ENCODE results near the gene RALGAPB. TPM values are rescaled to one million over a fixed set of nuclear protein-coding genes. Genes with fewer than 3 reads are reported as not detected.
A peak's percentile ranks its signal among the peaks of the same experiment; 100 is the strongest.
"Not testable (repeated sequence)": the region's sequence is repeated elsewhere in the genome, so short reads cannot be mapped to it uniquely, and the experiment has no call there.

RALGAPB gene
- total RNA-seq, 1 experiment from 2014 or later: 35.9 TPM

DNA sequence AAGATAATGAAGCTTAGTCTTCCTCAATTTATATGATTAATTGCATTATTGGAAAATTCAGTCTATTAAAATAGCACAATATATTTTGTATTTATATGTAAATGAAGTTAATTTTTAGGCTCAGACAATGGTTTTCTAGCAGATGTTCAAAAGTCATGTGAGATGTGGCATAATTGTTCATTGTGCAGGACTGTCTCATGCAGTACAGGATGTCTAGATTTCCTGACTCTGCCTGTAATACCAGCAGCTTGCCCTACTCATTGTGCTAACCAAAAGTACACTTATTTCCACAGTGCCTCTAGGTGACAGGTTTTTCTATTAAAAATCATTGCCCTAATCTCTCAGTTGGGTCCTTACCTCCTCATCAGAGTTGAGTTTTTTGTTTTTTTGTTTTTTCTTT, 12.4 kb downstream of the RALGAPB start:
- no peak for DNase-seq (ENCODE audit: low read depth)

DNA sequence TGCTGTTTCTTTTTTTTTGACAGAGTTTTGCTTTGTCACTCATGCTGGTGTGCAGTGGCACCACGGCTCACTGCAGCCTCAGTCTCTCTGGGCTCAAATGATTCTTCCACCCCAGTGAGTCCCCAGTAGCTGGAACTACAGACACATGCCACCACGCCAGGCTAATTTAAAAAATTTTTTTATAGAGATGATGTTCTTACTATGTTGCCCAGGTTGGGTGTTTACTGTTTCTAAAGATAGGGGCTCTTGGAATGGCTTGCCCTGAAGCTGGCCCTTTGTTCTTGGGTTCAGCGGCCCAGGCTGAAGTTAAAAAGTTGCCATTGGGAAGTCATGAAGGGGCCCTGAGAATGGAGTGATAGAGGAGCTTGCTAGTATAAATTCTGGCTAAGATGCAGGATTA, 16.5 kb downstream of the RALGAPB start:
- DNase-seq (ENCODE audit: low read depth): no peak

DNA sequence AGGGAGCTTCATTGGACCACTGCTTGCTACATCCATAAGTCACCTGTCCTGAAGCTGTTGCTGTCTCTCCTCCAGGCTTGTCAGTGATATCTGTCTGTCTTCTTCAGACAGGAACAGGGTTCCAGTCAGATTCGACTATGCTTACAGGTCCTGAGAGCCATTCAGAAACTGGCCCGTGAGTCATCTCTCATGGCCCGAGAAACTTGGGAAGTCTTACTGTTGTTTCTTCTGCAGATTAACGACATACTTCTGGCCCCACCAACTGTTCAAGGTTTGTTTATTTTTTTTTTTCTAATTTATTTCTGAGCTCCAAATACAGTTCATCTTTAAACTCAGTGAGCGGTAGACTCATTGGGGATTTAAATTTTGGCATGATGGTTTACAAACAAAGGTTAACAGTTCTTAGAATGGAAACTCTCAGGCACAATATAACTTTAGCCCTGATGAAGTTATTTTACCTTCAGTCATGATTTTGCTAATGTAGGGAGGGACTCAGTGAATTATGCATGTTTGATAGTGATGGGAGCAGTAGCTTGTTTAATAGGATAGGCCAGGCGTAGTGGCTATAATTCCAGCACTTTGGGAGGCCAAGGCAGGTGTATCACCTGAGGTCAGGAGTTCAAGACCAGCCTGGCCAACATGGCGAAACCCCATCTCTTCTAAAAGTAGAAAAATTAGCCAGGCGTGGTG, 24.7 kb downstream of the RALGAPB start:
- DNase-seq (ENCODE audit: low read depth): peak; percentile 76

DNA sequence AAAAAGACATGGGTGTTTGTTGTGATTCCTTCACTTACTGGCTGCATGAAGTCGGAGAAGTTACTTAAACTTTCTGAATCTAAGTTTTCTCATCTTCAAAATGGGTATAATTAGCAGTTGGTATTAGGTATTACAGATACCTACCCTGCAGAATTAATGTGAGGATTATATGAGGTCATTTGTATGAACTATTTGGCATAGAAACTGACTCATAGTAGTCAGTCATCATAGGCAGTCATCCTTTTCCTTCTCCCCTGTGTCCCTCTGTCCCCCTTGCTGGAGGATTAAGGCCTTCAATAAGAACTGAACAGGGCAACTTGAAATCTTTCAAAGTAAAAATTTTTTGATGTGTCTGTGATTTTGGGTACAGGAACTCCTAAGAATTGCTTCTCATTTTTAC, 26.3 kb downstream of the RALGAPB start:
- peak; percentile 40 for DNase-seq (ENCODE audit: low read depth)

DNA sequence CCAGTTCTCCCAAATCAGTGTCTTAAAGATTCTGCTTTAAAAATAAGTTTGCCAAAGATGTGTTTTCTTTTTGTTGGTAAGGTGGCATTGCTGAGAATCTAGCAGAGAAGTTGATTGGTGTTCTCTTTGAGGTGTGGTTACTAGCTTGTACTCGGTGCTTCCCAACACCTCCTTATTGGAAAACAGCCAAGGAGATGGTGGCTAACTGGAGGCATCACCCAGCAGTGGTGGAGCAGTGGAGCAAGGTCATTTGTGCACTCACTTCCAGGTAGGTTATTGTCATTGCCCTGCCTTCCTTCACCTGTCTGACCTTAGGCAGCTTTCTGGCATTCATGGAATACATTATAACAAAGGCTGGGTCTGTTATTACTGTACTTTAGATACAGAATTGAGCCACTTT, 26.7 kb downstream of the RALGAPB start:
- peak; percentile 6 for DNase-seq (ENCODE audit: low read depth)

DNA sequence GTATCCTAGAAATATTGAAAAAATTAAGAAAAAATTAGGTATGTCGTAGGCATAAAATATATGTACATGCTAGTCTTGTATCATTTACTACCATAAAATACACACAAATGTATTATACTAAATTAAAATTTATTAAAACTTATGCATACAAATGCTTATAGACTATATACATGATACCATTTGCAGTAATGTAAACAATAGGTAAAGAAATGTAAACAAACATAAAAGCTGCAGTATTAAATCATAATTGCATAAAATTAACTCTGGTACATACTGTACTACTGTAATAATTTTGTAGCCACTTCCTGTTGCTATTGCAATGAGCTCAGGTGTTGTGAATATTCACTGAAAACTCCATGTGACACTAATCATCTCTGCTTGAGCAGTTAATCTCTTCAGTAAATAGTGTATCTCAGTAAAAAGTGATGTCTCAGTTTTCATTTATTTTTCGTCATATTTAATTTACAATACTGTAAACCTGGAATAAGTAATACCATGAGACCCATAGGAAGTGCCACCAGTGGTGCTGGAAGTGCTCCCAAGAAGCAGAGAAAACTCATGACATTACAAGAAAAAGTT, 29.3 kb downstream of the RALGAPB start:
- no peak for DNase-seq (ENCODE audit: low read depth)

DNA sequence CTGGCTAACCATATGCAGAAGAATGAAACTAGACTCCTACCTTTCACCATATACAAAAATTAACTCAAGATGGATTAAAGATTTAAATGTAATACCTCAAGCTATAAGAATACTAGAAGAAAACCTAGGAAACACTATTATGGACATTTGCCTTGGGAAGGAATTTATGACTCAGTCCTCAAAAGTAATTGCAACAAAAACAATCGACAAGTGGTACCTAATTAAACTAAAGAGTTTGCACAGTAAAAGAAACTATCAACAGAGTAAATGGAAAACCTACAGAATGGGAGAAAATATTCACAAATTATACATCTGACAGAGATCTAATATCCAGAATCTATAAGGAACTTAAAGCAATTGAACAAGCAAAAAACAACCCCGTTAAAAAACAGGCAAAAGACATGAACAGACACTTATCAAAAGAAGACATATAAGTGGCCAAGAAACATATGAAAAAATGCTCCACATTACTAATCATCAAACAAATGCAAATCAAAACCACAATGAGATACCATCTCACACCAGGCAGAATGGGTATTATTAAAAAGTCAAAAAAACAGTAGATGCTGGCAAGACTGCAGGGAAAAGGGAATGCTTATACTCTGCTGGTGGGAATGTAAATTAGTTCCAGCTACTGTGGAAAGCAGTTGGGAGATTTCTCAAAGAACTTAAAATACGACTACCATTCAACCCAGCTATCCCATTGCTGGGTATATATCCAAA, 31.9 kb downstream of the RALGAPB start:
- DNase-seq (ENCODE audit: low read depth): peak; percentile 73

DNA sequence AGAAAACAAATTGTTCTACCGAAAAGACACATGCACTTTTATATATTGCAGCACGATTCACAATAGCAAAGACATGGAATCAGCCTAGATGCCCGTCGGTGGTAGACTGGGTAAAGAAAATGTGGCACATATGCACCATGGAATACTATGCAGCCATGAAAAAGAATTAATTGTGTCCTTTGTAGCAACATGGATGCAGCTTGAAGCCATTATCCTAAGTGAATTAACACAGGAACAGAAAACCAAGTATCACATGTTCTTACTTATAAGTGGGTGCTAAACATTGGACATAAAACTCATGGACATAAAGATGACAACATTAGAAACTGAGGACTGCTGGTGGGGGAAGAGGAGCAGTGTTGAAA, 32.4 kb downstream of the RALGAPB start:
- no peak for DNase-seq (ENCODE audit: low read depth)

DNA sequence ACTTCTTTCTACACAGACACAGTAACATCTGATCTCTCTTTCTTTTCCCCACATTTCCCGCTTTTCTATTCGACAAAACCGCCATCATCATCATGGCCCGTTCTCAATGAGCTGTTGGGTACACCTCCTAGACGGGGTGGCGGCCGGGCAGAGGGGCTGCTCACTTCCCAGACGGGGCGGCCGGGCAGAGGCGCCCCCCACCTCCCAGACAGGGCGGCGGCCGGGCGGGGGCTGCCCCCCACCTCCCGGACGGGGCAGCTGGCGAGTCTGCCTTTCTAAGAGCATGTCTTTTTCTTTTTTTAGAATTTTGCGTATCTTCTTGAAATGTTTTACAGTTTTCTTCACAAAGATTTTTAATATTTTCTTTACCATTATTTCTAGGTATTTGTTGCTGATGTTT, 39.1 kb downstream of the RALGAPB start:
- DNase-seq (ENCODE audit: low read depth): not testable (repeated sequence)

DNA sequence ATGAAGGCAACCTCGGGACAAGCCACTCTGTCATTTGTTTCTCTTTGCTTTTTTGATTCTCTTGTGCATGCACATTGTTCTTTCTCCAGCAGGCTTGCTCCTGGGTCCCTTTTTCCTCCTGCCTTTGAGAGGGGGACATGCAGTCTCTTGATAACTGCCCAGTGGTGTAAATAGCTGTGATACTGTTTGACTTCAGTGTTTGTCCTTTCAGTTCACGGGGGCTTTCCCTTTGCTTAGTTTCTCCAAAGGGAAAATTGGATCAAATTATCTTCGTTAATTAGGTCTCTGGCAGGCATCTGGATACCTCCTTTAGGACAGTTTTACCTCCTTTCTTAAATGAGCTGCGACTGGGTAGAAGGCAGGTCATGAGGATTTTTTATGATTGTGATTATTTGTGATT, 41.5 kb downstream of the RALGAPB start:
- no peak for DNase-seq (ENCODE audit: low read depth)

DNA sequence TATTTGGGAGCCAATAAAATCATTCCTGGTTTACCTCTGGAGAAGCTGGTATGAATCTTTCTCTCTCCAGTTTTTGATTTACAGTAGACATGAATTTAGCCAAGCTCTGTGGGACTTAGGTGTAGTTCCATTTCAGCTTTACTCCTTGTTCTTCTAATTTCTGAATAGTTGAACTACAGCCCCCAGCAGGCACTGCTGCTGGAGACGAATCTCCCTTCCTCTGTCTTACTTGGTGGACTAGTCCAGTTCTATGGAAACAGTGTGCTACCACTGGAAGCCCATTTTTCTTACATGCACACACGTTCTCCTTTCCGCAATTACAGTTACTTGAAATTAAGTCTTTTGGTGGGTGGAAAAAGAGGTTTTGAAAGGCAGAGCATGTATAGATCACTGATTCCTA, 42.3 kb downstream of the RALGAPB start:
- no peak for DNase-seq (ENCODE audit: low read depth)

DNA sequence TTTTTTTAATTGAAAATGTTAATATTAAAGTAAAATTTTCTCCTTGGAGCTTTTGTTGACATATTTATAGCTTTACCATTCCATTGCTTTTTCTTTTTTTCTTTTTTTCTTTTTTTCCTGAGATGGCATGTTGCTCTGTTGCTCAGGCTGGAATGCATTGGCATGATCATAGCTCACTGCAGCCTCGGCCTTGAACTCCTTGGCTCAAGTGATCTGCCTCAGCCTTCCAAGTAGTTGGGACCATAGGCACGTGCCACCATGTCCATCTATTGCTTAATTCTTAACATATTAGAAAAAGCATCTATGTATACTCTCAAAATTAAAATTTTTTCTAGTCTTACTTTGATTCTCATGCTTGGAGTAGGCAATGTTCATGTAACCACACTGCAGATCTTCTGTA, 43.0 kb downstream of the RALGAPB start:
- no peak for DNase-seq (ENCODE audit: low read depth)

DNA sequence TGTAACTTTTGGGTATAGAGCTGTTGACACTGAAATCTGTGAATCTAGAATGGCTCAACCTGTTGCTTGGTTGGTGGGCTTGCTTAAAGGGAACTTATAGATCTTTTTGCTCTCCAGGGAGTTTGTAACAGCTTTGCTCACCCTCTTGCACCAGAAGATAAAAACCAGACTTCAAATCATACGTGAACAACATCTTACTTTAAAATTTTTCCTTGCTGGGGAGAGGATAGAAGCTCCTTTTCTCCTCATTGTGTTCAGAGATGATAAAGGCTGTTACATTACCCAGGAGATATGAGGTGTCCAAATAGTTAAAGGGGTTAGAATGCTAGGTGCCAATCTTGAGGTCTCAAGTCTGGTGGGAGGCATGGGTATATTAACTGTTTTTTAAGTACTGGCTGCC, 46.8 kb downstream of the RALGAPB start:
- DNase-seq (ENCODE audit: low read depth): no peak

DNA sequence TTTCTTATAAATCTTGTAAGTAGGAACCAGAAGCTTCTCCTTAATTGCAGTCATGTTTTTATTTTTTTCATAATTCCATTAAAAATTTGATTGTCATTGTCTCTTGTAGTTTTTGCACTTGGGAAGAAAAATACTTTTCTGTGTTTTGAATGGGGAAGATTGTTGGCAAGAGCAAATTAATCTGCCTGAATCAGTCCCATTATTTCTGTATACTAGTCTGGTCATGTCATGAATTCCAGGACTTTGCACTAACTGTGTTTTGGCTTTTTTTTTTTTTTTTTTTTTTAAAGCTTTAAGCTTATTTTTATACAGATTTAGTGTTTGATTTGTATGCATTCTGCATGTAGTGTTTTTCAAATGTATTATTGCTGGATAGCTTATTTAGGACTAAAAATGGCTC, 47.6 kb downstream of the RALGAPB start:
- no peak for DNase-seq (ENCODE audit: low read depth)

DNA sequence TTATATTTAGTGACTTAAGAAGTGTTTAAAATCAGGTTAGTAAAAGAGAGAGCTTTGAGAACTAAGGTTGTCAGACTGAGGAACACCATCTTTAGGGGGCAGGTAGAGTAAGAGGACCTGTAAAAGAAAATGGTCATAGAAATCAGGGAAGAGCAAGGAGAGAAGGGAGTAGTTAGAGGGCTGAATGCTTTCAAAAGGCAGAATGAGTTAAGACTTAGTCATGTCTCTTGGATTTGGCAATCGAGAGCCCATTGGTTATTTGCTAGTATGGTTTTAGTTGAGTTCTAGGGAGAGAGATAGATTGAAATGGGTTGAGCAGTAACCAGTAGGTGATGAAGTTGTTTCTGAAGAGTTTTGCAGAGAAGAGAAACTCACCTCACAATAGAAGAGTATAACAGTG, 51.1 kb downstream of the RALGAPB start:
- peak; percentile 50 for DNase-seq (ENCODE audit: low read depth)

DNA sequence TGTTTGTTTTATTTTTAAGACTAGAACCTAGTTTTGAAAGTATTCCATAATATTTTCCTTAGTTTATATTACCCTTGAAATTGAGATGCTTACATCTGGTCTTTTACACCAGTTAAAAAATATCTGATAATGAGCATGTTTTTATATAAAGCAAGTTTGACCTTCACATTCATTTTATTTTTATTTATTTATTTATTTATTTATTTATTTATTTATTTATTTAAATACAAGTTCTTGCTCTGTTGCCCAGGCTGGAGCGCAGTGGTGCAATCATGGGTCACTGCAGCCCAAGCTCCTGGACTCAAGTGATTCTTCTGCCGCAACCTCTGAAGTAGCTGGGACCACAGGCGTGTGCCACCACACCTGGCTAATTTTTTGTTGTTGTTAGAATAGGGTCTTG, 55.5 kb downstream of the RALGAPB start:
- DNase-seq (ENCODE audit: low read depth): no peak

DNA sequence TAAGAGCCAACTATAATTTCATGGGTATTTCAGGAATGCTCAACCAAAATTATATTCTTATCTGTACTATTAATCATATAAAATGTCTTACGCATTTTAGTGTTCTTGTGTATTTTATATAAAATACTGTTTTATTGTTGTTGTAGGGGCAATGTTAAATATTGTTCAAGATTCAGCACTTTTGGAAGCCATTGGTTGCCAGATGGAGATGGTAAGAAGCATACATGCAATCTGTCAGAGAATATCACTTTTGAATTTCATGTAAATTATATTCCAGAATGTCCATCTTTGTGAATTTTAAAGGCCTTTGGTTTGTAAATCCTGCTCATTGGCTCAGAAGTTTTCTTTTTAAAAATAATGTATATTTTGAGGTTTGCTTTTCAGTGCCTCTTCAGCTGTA, 58.4 kb downstream of the RALGAPB start:
- DNase-seq (ENCODE audit: low read depth): no peak

DNA sequence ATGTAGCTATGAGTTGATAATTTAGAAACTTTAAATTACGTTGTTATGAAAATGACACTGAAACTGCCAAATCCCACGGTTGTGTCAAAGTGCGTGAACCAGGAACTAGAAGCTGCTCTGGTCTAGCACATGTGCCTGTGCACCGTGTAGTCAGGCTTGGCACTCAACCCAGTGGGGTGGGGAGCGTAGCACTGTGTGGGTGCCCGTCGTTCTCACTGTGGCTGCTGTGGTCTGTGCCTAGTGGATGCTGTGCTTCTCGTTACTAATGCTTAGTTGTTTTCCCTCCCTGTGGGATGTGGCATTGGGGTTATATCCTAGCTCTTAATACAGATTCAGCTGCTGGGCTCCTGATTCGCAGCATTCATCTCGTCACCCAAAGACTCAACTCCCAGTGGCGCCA, 62.1 kb downstream of the RALGAPB start:
- no peak for DNase-seq (ENCODE audit: low read depth)

DNA sequence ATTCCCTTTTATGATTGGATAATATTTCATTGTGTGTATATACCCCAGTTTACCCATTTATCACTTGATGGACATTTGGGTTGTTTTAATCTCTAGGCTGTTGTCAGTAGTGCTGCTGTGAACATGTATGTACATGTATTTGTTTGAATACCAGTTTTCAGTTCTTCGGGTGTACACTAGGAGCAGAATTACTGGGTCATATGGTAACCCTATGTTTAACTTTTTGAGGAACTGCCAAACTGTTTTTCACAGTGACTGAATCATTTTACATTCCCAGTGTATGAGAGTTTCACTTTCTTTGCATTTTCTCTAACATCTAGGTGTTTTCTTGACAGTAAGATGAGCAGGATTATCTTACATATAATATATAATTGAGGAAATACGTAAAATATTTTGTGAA, 63.7 kb downstream of the RALGAPB start:
- DNase-seq (ENCODE audit: low read depth): peak; percentile 26

DNA sequence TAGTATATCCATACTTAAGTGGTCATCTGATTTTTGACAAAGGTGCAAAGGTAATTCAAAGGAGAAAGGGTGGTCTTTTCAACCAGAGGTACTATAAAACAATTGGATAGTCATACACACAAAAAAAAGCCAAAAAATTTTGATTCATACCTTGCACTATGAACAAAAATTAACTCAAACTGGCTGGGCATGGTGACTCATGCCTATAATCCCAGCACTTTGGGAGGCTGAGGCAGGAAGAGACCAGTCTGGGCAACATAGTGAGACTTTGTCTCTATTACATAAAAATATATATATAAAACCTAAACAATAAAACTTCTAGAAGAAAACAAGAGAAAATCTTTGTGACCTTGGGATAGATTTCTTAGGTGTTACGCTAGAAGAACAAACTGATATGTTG, 64.5 kb downstream of the RALGAPB start:
- no peak for DNase-seq (ENCODE audit: low read depth)

DNA sequence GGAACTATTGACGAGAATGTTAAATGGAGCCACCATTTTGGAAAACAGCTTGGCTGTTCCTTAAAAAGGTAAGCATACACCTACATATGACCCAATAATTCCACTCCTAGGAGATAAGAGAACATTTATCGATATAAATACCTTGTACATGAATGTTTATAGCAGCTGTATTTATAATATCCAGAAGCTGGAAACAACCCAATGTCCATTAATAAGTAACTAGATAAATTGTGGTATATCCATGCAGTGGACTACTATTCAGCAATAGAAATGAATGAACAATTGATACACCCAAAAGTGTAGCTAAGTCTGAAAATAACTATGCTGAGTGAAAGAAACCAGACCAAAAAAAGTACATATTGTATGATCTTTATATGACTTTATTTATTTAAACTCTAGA, 66.1 kb downstream of the RALGAPB start:
- no peak for DNase-seq (ENCODE audit: low read depth)

DNA sequence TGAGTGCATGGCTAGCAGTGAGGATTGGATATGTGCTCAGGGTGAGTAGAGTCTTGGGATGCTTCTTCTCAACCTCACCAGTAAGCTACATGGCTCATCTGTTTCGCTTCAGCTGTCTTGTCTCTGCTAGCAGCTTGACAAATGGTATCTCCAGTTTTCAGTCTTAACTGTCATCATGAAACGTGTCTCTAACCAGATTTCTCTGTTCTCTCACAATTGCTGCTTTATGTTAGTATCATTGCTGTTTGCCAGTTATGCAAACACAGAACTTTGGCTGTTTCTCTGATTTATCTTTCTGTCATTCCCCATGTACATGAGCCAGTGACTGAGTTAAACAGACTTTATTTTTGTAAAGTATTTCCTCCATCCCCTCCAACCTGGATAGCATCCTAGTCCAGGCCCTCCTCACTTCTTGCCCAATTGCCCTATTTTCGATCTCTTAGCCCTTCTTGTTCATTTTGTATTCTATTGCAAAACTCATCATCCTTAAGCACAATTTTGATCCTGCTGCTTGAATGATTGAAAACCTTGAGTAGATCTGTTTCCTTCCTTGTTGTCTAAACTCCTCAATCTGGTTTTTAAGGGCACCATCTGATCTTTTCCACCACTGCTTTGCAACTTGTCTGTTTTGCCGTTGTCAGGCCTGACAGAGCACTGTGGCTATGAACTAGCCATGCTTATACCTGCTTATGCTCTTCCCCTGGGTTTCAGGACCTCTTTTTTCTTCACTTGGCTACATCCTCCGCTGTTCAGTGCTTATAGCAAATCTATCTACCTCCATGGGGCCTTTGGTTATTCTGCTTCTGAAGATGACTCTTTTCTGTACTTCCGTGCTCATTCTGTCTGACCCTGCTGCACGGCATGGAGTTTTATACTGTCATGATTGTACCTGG, 70.6 kb downstream of the RALGAPB start:
- DNase-seq (ENCODE audit: low read depth): no peak

Measured in M059J (cell line).